Measurements from ENCODE around the gene PTPRJ. TPM values are rescaled to one million over a fixed set of nuclear protein-coding genes. Genes with fewer than 3 reads are reported as not detected.

The PTPRJ gene
- total RNA-seq, 1 experiment from 2014 or later, result 1.5 TPM

DNA sequence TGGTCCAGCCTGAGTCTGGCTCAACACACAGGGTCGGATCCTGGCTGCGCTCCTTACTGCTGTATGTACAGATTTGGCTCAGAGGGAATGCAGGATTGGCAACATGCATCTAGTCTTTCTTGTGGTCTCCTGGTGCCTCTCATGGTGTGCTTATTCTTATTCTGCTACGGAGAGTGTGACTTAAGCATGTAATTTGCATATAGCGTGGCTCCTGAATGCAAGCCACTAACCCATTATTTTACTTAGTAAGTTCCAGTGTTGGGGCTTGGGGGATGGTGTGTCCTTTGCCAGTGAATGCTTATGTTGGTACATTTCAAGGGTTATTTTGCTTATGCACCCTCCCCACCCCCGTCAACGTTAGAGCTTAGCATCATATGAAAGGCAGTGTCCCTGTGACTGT lies 51.2 kb downstream of the PTPRJ start:
- in situ Hi-C loops (cut with HindIII; ENCODE audit: low sequenced_read_pairs), result no loop called here

DNA sequence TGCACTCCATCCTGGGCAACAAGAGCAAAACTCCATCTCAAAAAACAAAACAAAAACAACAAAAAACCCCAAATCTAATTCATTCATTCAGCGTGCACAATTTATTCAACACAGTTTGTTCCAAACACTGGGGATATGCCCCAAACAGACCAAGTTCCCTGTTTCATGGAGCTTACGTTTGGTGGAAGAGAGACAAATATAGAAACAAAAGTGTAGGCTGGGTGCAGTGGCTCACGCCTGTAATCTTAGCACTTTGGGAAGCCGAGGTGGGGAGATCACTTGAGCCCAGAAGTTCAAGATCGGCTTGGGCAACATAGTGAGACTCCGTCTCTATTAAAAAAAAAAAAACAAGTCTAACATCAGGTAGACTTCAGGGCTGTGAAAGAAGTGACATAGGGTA lies 52.4 kb downstream of the PTPRJ start:
- no peak for DNase-seq (ENCODE audit: low spot score)
- in situ Hi-C loops (cut with HindIII; ENCODE audit: low sequenced_read_pairs), result no loop called here

More for the DNA sequence above, 51.2 kb downstream of the PTPRJ start:
- no peak for DNase-seq (ENCODE audit: low spot score)

DNA sequence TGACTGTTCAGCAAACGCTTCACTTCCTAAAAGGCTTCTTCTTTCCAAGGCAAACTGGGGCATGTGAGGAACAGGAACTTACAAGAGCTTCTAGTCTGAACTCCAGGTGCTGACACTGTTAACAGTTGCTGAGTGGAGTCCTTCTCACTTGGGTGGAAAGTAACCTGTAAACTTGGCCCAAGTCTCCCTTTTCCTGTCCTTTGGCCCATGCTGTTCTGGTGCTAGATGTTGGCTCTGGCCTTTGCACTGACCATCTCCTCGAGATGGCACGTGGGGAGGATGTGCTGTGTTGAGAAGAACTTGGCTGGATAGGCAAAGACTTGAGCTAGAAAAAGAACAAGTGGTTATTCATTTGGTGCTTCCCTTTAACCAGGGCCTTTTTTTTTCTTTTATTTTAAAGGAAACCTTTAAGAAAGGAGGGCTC lies 53.6 kb downstream of the PTPRJ start:
- in situ Hi-C loops (cut with HindIII; ENCODE audit: low sequenced_read_pairs), result no loop called here
- DNase-seq (ENCODE audit: low spot score), result no peak

DNA sequence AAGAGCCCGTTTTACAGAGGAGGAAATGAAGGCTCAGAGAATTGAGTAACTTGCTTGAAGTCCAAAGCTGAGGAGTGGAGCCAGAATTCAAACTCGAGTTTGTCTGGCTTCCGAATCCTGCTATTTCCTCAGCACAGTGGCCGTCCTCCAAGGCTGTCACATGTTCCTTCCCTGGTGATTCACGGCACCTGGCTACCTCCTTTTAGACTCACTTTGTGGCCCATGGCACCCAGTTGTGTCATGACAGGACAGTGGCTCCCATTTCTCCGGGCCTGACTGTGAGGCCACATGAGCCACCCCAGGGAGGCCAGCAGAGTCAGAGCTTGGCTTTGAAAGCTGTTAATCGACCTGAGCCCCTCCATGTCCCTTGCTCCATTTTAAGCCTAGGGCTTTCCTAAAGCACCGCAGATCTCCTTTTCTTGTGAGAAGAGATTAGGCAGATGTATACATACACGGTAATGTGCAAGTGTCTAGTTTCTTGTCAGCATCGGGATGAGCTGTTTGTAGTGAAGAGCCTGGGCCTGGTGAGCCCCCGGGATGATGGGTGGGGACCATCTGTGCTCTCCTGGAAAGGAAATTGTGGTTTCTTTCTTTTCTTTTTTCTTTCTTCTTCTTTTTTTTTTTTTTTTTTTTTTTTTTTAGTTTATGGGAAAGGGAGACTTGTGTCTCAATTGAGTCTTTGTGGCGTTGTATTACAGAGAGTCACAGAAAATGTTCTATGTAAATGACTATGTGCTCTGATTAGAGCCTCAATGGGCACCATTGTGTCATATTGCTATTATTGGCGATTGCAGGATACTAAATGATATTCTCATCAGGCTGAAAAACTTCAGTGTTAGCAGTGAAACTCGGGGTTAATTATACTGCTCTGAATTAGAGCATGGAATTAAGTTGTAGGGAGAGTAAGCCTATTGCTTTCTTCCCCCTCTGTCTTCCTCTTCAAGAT lies 54.8 kb downstream of the PTPRJ start:
- in situ Hi-C loops (cut with HindIII; ENCODE audit: low sequenced_read_pairs), result no loop called here
- peak; percentile 44 for DNase-seq (ENCODE audit: low spot score)

DNA sequence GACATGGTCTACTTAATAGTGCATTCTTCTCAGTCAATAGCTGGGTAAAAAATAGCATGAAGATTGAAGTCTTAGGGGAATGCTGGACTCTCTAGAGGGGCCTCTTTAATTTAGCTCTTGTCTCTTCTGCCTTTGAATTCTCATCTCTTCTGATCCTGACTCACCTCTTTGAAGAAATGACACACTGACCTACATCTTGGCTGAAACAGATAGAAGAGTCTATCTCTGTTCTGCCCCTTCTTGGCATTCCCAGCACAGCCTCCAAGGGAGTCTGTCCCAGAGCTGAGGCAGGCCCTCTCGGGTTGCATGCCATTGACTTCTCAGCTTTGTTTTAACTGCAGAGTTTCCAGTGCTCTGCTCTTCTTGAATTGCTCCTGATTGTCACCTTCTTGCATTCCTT lies 55.7 kb downstream of the PTPRJ start:
- in situ Hi-C loops (cut with HindIII; ENCODE audit: low sequenced_read_pairs), result no loop called here
- DNase-seq (ENCODE audit: low spot score), result no peak

DNA sequence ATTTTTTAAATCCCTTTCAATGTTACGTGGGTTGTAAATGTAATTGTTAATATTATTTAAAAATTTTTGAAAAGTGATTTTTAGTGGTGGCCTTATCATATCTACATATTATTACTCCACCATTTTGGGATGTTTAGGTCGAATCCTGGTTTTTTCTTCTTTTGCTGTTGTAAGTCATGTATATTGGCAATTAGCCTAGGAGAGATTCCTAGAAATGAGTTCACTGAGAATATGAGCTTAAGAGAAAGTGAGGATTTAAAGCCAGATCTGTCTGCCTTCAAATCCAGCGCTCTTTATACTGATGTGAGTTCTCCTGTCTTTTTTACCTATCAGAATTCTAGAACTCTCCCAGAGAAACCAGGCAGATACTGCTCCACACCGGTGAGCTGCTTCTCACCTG lies 56.1 kb downstream of the PTPRJ start:
- in situ Hi-C loops (cut with HindIII; ENCODE audit: low sequenced_read_pairs), result no loop called here
- no peak for DNase-seq (ENCODE audit: low spot score)

DNA sequence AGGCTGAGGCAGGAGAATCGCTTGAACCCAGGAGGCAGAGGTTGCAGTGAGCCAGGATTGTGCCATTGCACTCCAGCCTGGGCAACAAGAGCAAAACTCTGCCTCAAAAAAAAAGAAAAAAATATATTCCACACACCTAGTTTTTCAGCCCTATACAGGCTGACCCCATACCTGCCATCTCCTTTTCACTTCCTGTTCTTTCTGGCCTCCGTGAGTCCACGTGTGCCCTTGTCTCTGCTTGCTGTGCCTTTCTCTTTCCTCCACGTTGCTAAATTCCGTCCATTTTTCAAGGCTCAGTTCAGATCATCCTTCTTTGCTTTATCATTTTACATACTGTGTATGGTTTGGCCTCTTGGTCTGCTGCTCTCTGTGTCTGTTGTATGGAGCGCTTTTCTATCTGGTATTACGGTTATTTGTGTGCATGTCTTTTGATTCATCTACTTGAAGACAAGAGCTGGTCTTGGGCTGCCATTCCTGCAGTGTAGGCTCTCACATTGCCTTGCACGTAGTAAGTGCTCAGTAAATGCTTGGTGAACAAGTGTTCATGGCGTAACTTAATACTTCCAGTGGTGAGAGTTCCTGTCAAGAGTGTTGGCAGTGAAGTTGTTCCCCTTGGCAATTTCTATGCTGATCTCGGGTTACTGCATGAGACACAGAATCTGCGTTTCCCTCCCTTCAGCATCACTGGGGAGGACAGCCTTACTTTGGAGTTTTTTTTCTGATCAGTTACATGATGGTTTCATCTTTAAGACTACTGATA lies 57.5 kb downstream of the PTPRJ start:
- in situ Hi-C loops (cut with HindIII; ENCODE audit: low sequenced_read_pairs), result no loop called here
- no peak for DNase-seq (ENCODE audit: low spot score)

DNA sequence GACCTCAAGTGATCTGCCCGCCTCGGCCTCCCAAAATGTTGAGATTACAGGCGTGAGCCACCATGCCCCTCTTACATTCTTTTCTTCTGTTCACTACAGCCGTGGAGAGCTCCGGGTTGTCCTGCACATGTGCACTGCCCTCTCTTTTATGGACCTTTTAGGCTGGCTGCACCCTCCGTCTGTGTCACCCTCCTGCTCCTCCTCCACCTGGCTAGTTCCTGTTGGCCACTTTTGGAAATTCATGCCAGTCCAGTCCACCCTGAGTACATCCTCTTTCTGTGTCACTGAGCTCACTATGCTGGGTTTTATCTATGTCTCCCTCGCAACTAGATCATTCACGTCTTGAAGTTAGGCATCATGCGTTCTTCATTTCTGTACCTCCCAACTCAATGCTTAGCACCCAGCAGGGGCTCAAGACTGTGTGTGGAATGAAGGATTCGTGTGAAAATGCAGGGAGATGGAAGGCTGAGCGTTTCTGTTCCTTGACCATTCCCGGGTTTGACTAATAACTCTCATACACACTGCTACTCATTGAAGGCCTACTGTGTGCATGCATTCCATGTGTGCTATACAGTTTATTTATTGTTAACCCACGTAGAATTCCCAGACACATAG lies 60.6 kb downstream of the PTPRJ start:
- in situ Hi-C loops (cut with HindIII; ENCODE audit: low sequenced_read_pairs), result no loop called here
- DNase-seq (ENCODE audit: low spot score), result no peak

DNA sequence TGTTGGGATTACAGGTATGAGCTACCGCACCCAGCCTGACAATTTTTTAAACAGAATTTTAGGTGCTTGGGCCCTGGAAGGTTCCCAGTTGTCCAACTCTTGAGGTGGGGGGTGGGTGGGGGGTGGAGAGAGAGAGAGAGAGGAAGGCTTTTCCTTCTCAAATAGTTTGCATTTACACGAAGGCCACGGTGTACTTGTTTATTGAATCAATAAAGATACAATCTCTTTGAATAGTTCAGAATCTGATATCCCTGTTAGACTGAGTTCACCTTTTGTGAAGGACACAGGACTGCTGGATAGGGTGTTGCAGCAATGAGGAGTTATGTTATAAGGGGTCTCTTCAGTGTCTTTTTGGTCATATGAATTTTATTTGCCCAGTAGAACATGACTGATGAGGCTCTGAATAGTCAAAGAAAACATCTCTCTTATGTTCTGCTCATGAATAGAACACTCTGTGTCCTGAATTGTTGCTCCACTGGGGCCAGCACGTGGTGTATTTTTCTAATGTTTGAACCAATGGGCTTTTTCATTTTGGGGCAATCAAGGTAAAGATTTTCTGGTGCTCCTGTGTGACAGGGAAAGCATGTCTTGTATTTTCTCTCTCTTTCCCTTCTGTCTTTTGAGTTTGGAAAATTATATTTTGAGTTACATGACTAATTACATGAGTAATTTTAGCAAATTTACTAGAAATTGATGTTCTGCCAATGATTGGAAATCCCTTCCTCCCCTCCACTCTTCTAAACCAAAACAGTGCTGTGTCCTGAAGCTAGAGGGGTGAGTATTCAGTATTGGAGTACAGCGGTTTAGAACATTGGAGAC lies 61.7 kb downstream of the PTPRJ start:
- in situ Hi-C loops (cut with HindIII; ENCODE audit: low sequenced_read_pairs), result no loop called here
- no peak for DNase-seq (ENCODE audit: low spot score)

DNA sequence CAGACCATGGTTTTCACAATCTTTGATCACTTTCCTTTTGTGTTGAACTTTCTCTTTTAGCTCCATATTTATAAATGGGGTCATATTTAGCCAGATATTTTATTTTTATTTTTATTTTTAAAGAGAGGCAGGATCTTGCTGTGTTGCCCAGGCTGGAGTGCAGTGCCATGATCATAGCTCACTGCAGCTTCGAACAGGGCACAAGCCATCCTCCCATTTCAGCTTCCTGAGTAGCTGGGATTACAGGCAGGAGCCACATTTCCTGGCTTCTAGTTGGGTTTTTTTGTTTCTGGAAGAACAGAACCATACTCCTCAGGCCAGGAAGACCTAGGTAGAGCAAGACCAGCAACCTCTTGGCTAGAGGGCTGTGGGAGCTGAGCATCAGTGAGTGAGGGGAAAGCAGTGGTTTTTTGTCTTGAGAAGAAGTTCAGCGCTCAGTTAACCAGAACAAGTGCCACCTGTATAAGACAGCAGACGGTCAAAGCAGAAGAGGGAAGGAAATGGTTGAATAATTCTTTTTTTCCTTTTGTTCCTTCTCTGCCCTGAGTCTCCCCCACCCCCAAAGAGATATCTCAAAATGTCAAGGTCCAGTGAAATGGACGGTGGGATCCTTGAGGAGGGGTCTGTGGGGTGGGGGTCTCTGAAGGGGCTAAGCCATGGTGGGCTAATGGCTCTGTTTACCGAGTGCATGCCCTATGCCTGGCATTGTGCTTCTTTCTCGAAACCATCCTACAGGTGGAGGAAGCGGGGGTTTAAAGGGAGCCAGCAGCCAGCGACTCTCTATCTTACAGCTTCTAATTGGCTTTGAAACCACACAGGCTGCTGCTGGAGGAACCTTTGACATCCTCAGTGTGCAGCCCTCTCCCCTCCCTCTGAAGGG lies 63.0 kb downstream of the PTPRJ start:
- in situ Hi-C loops (cut with HindIII; ENCODE audit: low sequenced_read_pairs), result no loop called here
- no peak for DNase-seq (ENCODE audit: low spot score)

DNA sequence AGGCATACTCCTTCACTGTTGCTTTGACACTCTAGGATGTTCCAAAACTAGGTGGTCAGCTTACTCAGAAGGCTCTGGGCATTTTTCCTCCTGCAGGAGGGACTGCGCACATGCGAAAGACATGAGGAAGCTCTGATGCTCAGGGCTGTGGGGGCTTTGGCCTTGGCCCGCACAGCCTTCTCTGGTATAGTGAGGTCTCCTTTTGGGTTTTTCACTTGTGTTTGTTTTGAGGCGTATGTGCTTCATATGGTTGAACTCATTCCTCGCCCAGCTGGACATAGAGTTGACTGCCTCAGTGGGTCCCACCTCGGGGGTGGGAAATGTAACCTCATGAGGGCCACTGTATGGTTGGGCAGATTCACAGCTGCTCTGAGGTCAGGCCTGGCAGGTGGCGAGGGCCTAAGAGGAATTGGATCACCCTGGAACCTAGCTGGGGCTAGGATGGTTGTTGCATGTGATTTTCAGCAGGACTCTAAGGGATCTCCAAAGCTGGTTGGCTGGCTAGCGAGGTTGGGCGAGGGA lies 63.7 kb downstream of the PTPRJ start:
- in situ Hi-C loops (cut with HindIII; ENCODE audit: low sequenced_read_pairs), result no loop called here

DNA sequence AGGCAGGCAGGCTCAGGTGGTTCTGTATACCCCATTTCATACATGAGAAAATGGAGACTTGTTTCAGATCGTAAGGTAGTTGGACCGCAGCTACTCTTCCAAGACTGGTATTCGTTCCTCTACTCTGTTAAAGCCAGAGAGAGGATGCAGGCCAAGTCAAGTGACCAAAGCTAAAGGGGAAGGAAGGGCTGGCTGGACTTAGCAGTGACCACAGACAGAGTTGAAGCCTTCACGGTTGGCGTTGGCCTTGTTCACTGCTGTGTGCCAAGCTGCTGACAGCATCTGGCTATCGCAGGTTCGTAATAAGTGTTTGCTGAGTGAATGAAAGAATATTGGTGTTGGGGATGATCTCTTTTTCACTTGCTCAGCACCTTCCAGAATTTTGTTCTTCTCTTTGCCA lies 64.2 kb downstream of the PTPRJ start:
- in situ Hi-C loops (cut with HindIII; ENCODE audit: low sequenced_read_pairs), result no loop called here
- DNase-seq (ENCODE audit: low spot score), result no peak

More for the DNA sequence above, 63.7 kb downstream of the PTPRJ start:
- no peak for DNase-seq (ENCODE audit: low spot score)

DNA sequence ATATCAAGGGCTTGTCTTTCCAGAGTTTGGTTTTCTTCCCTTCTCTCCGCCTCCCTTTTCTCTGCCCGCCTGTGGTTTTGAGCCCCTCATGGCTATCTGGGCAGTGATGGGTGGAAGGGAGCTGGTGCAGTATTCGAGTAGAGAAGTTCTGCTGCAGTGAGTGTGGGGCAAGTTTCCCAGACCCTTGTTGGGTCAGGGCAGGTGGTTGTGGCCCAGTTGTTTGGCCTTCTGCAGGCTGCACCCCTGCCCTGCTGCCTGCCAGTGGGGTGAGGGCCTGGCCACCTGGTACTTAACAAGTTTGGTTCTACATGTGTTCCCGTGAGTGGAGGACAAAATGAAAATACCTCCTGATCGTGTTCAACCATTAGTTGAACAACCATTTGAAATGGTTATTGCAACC lies 65.2 kb downstream of the PTPRJ start:
- in situ Hi-C loops (cut with HindIII; ENCODE audit: low sequenced_read_pairs), result no loop called here
- no peak for DNase-seq (ENCODE audit: low spot score)

DNA sequence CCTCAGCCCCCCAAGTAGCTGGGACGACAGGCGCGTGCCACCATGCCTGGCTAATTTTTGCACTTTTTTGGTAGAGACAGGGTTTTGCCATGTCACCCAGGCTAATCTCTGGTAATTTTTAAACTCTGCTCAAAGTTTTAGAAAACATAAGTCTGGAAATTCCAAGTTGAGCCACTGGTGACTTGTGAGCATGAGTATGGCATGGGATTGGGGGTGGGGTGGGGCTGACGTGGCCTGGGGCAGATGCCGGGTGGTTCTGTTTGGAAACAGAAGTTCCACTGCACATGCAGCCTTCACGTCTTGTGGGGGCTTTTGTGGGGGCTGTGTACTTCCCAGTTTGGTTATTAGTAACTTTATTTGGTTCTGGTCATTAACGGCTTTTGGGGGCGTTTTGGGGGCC lies 67.3 kb downstream of the PTPRJ start:
- in situ Hi-C loops (cut with HindIII; ENCODE audit: low sequenced_read_pairs), result no loop called here
- DNase-seq (ENCODE audit: low spot score), result no peak

DNA sequence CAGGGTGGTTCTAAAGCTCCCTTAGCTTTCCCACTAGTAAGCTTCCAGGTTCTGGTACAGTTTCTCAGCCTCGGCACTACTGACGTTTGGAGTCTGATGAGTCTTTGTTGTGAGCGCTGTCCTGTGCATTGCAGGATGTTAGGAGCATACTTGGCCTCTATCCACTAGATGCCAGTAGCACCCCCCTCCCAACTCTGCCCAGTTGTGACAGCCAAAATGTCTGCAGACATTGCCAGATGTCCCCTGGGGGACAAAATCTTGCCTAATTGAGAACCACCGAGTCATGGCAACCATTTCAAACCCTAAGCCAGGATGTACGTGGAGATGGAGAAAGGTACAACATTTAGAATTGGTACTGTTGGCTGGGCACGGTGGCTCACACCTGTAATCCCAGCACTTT lies 68.7 kb downstream of the PTPRJ start:
- DNase-seq (ENCODE audit: low spot score), result no peak
- in situ Hi-C loops (cut with HindIII; ENCODE audit: low sequenced_read_pairs), result no loop called here

DNA sequence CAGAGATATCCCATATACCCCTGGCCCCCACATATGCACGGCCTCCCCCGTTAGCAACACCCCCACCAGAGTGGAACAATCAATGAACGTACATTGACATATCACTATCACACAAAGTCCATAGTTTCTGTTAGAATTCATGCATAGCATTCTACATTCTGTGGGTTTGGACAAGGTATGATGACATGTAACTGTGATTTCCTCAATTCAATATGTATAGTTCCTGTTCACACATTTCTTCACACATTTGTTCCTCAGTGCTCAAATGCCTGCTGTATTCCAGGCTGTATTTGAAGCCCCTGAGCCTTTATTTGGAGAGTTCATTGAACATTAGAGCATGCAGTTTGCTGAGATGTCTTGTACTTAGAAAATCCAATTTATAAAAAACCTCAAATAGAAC lies 69.9 kb downstream of the PTPRJ start:
- in situ Hi-C loops (cut with HindIII; ENCODE audit: low sequenced_read_pairs), result no loop called here
- no peak for DNase-seq (ENCODE audit: low spot score)

DNA sequence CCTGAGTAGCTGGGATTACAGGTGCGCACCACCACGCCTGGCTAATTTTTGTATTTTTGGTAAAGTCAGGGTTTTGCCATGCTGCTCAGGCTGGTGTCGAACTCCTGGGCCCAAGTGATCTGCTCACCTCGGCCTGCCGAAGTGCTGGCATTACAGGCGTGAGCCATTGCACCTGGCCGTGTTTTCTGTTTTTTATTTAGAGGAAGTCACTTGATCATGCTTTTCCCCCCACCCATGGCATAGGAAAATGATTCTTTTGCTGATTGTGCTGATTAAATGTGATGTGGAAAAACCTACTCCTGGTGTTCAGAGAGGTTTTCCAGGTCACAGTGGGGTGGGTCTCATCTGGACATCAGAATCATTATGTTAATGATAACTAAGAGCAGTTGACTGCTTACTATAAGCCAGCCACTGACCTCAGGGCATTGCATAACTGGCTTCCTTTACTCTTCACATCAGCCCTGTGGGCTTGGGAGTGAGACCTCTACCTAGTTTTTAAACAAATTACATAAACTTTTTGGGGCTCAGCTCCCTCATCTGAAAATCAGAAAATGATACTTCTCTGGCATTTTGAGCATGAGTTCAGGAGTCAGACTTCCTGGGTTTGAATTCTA lies 71.0 kb downstream of the PTPRJ start:
- in situ Hi-C loops (cut with HindIII; ENCODE audit: low sequenced_read_pairs), result no loop called here
- no peak for DNase-seq (ENCODE audit: low spot score)

Measured in G401 (cell line).